Measurements from ENCODE around the gene LGR4. TPM values are rescaled to one million over a fixed set of nuclear protein-coding genes. Genes with fewer than 3 reads are reported as not detected.

LGR4 gene
- total and polyA plus RNA-seq, 2 of the 13 experiments (the other 11 are each of a cell fraction or from before 2014, with no cell fraction given) = 42.1 to 68.7 TPM

DNA sequence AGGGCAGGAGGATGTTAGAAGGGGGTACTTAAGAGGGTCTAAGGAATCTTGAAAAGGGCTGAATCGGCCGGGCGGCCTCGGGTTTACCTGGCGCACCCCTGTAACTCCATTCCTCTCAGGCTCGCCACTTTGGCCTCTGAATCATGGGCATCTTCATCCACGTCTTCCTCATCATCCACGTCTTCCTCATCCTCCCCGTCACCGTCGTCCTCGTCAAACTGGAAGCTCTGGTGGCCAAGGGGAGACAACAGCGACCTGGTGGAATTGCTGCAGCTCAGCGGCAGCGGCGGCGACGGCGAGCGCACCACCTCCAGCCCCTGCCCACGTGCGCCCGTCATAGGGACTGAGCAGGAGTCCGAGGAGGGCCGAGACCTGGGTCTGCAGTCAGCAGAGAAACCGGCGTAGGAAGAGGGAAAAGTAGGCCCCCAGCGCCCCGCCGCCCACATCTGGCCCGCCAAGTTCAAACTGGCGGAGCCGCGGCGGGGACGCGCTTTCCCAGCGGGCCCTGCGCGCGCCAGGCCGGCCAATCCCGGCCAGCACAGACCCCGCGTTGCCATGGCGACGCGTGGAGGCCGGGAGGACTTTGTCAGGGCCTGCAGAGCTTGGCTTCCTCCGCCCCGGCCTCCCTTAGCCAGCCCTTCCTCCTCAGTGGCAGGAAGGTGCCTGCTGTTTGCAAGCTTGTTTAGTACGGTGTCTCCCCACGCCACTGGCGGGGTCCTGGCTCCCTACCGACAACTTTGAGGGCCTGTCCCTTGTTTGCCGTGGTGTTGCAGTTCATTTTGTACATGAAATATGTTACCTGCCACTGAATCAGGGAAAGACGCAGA lies 109.6 kb downstream of the LGR4 start, which contains the start of gene CCDC34 (continued):
- TF ChIP-seq NAIF1 (CRISPR knock-in tag; IDR thresholded peaks at IDR 0.05; ENCODE audit: borderline replicate concordance) (peak; percentile 82; the same call in 1 of the 2 replicates), NFKB2 (CRISPR knock-in tag; IDR thresholded peaks at IDR 0.05; ENCODE audit: borderline replicate concordance) (peak; percentile 92; the same call in 1 of the 2 replicates), AHR (CRISPR knock-in tag; IDR thresholded peaks at IDR 0.05) (no peak), RFXANK (CRISPR knock-in tag; IDR thresholded peaks at IDR 0.05) (peak; percentile 96), REXO4 (CRISPR knock-in tag; IDR thresholded peaks at IDR 0.05; ENCODE audit: borderline replicate concordance) (peak; percentile 43; the same call in 1 of the 2 replicates), CEBPB (IDR thresholded peaks at IDR 0.05; ENCODE audit: borderline replicate concordance, low read depth, low read length) (no peak), HOXD1 (CRISPR knock-in tag; IDR thresholded peaks at IDR 0.05) (0 out of 2 replicates have a peak, but pooled peaks have one; percentile 49), ZNF761 (CRISPR knock-in tag; conservative IDR thresholded peaks at IDR 0.05) (peak; percentile 76), ZMYM4 (CRISPR knock-in tag; IDR thresholded peaks at IDR 0.05) (peak; percentile 92; the same call in 1 of the 2 replicates), MXI1 (IDR thresholded peaks at IDR 0.05; ENCODE audit: borderline replicate concordance, low read depth, low read length) (peak; percentile 98; the same call in 2 of the 3 replicates), ZFP36 (IDR thresholded peaks at IDR 0.05; ENCODE audit: borderline replicate concordance, low read depth, low read length, partially characterized antibody) (no peak), ZNF256 (CRISPR knock-in tag; conservative IDR thresholded peaks at IDR 0.05) (no peak), TBP (CRISPR knock-in tag; IDR thresholded peaks at IDR 0.05) (no peak), RFX3 (CRISPR knock-in tag; IDR thresholded peaks at IDR 0.05) (peak; percentile 98), AGO2 (optimal IDR thresholded peaks at IDR 0.05; ENCODE audit: low read depth, low read length) (peak; percentile 98), SYNCRIP (IDR thresholded peaks at IDR 0.05; ENCODE audit: insufficient read depth, low read depth, low read length) (no peak), TAF15 (IDR thresholded peaks at IDR 0.05; ENCODE audit: low read depth, low read length, poor library complexity, severe bottlenecking) (peak; percentile 79)
- TF ChIP-seq, protein P1, sequence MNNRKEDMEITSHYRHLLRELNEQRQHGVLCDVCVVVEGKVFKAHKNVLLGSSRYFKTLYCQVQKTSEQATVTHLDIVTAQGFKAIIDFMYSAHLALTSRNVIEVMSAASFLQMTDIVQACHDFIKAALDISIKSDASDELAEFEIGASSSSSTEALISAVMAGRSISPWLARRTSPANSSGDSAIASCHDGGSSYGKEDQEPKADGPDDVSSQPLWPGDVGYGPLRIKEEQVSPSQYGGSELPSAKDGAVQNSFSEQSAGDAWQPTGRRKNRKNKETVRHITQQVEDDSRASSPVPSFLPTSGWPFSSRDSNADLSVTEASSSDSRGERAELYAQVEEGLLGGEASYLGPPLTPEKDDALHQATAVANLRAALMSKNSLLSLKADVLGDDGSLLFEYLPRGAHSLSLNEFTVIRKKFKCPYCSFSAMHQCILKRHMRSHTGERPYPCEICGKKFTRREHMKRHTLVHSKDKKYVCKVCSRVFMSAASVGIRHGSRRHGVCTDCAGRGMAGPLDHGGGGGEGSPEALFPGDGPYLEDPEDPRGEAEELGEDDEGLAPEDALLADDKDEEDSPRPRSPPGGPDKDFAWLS (CRISPR knock-in tag; IDR thresholded peaks at IDR 0.05; ENCODE audit: borderline replicate concordance) = no peak
- TF ChIP-seq, protein P2, sequence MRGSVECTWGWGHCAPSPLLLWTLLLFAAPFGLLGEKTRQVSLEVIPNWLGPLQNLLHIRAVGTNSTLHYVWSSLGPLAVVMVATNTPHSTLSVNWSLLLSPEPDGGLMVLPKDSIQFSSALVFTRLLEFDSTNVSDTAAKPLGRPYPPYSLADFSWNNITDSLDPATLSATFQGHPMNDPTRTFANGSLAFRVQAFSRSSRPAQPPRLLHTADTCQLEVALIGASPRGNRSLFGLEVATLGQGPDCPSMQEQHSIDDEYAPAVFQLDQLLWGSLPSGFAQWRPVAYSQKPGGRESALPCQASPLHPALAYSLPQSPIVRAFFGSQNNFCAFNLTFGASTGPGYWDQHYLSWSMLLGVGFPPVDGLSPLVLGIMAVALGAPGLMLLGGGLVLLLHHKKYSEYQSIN (CRISPR knock-in tag; IDR thresholded peaks at IDR 0.05; ENCODE audit: borderline replicate concordance) = no peak
- TF ChIP-seq, protein P3, sequence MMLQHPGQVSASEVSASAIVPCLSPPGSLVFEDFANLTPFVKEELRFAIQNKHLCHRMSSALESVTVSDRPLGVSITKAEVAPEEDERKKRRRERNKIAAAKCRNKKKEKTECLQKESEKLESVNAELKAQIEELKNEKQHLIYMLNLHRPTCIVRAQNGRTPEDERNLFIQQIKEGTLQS (CRISPR knock-in tag; IDR thresholded peaks at IDR 0.05) = 0 out of 2 replicates have a peak, but pooled peaks have one; percentile 18
- TF ChIP-seq, protein P4, sequence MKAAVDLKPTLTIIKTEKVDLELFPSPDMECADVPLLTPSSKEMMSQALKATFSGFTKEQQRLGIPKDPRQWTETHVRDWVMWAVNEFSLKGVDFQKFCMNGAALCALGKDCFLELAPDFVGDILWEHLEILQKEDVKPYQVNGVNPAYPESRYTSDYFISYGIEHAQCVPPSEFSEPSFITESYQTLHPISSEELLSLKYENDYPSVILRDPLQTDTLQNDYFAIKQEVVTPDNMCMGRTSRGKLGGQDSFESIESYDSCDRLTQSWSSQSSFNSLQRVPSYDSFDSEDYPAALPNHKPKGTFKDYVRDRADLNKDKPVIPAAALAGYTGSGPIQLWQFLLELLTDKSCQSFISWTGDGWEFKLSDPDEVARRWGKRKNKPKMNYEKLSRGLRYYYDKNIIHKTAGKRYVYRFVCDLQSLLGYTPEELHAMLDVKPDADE (CRISPR knock-in tag; IDR thresholded peaks at IDR 0.05) = no peak
- TF ChIP-seq, protein P5, sequence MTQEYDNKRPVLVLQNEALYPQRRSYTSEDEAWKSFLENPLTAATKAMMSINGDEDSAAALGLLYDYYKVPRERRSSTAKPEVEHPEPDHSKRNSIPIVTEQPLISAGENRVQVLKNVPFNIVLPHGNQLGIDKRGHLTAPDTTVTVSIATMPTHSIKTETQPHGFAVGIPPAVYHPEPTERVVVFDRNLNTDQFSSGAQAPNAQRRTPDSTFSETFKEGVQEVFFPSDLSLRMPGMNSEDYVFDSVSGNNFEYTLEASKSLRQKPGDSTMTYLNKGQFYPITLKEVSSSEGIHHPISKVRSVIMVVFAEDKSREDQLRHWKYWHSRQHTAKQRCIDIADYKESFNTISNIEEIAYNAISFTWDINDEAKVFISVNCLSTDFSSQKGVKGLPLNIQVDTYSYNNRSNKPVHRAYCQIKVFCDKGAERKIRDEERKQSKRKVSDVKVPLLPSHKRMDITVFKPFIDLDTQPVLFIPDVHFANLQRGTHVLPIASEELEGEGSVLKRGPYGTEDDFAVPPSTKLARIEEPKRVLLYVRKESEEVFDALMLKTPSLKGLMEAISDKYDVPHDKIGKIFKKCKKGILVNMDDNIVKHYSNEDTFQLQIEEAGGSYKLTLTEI (CRISPR knock-in tag; conservative IDR thresholded peaks at IDR 0.05) = no peak
- TF ChIP-seq, protein P6, sequence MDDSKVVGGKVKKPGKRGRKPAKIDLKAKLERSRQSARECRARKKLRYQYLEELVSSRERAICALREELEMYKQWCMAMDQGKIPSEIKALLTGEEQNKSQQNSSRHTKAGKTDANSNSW (CRISPR knock-in tag; IDR thresholded peaks at IDR 0.05; ENCODE audit: borderline replicate concordance) = 0 out of 2 replicates have a peak, but pooled peaks have one; percentile 33

Data from HepG2 (cell line).